HCT116 (cell line): ENCODE data around the gene HLA-DPA1. TPM values are rescaled to one million over a fixed set of nuclear protein-coding genes. Genes with fewer than 3 reads are reported as not detected.

Experiments used
- ATAC-seq: fragments of 200-7000 bp; cut with Tn5 transposase; 2 replicates; pipeline ENCODE4 v1.9.1; 2020; ENCODE audit warnings: mild to moderate bottlenecking, moderate library complexity
- BruUV-seq: library from RNA; stranded (reverse); fragments of 400-500 nt; replicated peaks from 2 replicates; lab custom pipeline; 2021; lab: Mats Ljungman, UMichigan
- CTCF ChIA-PET: fragments of 300-600 bp; sonication (Branson Sonifier 250); formaldehyde crosslinking; loops from one replicate; lab custom pipeline; 2021; ENCODE audit warnings: antibody characterized with exemption; lab: Charles Lee
- POLR2A ChIA-PET: fragments of 300-600, 350-600 bp; sonication (Branson Sonifier 250); formaldehyde crosslinking; loops from one replicate; lab custom pipeline; 2021; ENCODE audit warnings: antibody characterized with exemption; lab: Charles Lee
- RAD21 ChIA-PET, 2 experiments: fragments of 300-600 bp; sonication (Branson Sonifier 250); formaldehyde crosslinking; loops; one replicate each; lab custom pipeline; 2023; ENCODE audit warnings: low total read pairs in 2 of 2; ENCODE audit not compliant: uncharacterized antibody in 2 of 2, unreplicated experiment in 2 of 2, low non-redundant PET in 1 of 2; lab: Charles Lee
- DNase-seq: peaks from one replicate; pipeline ENCODE4 v3.0.0-alpha.2; 2010; ENCODE audit warnings: low read depth, low spot score
- H2AFZ ChIP-seq: fragments of 200-600 bp; shearing (Covaris generic), sonication (generic); 2 replicates; pipeline ENCODE4 v1.6.1; 2017; ENCODE audit warnings: low read depth, mixed run types, mixed read lengths, antibody characterized with exemption, low read length; ENCODE audit not compliant: poor library complexity, severe bottlenecking
- H3K27ac ChIP-seq: 2 replicates; pipeline ENCODE4 v1.5.1; 2012; ENCODE audit warnings: low read depth, low read length
- H3K27me3 ChIP-seq: fragments of 200-600 bp; sonication (generic); 2 replicates; pipeline ENCODE4 v1.6.1; 2016; ENCODE audit warnings: mixed run types, low read length, mixed read lengths; ENCODE audit not compliant: insufficient read depth
- H3K36me3 ChIP-seq, 2 experiments: fragments of 200-500 bp in 1 of 2; fragments of 200-600 bp in 1 of 2; sonication (Bioruptor generic) in 1 of 2; sonication (generic) in 1 of 2; 2 replicates each; pipeline versions ENCODE4 v1.5.1 to v1.6.1; 2014 to 2016; ENCODE audit warnings: low read length in 2 of 2, inconsistent platforms in 1 of 2, mixed read lengths in 1 of 2, mixed run types in 1 of 2; ENCODE audit not compliant: insufficient read depth in 2 of 2, control insufficient read depth in 1 of 2
- H3K4me1 ChIP-seq, 2 experiments: fragments of 200-600 bp in 1 of 2; sonication (generic) in 1 of 2; 2 replicates each; pipeline versions ENCODE4 v1.5.1 to v1.6.1; 2012 to 2017; ENCODE audit warnings: low read length in 2 of 2, inconsistent platforms in 1 of 2, mild to moderate bottlenecking in 1 of 2, mixed read lengths in 1 of 2, mixed run types in 1 of 2, moderate library complexity in 1 of 2; ENCODE audit not compliant: insufficient read depth in 2 of 2, control insufficient read depth in 1 of 2
- H3K4me2 ChIP-seq: fragments of 200-600 bp; sonication (generic); 2 replicates; pipeline ENCODE4 v1.6.1; 2017; ENCODE audit warnings: mixed run types, low read length, mixed read lengths
- H3K4me3 ChIP-seq, 2 experiments: fragments of 200-600 bp in 1 of 2; sonication (generic) in 1 of 2; replicated peaks in 1 of 2; 2 replicates each; pipeline ENCODE4 v1.5.1; 2011 to 2016; ENCODE audit warnings: low read length in 2 of 2, control low read depth in 1 of 2, low read depth in 1 of 2, mild to moderate bottlenecking in 1 of 2, mixed read lengths in 1 of 2, mixed run types in 1 of 2
- H3K79me2 ChIP-seq: fragments of 200-600 bp; sonication (generic); 2 replicates; pipeline ENCODE4 v1.6.1; 2017; ENCODE audit warnings: mild to moderate bottlenecking, mixed run types, low read length, moderate library complexity, mixed read lengths; ENCODE audit not compliant: insufficient read depth
- H3K9ac ChIP-seq: fragments of 200-600 bp; sonication (generic); 2 replicates; pipeline ENCODE4 v1.6.1; 2016; ENCODE audit warnings: low read length, mixed read lengths
- H3K9me2 ChIP-seq: fragments of 200-600 bp; sonication (generic), shearing (Covaris generic); 2 replicates; pipeline ENCODE4 v1.6.1; 2017; ENCODE audit warnings: mixed run types, mild to moderate bottlenecking, moderate library complexity; ENCODE audit not compliant: insufficient read depth
- H3K9me3 ChIP-seq, 2 experiments: fragments of 200-500 bp in 1 of 2; fragments of 200-600 bp in 1 of 2; sonication (Bioruptor generic) in 1 of 2; sonication (generic) in 1 of 2; 2 replicates each; pipeline ENCODE4 v1.6.1; 2014 to 2017; ENCODE audit warnings: low read length in 2 of 2, mixed read lengths in 2 of 2, inconsistent platforms in 1 of 2, low read depth in 1 of 2, mild to moderate bottlenecking in 1 of 2, mixed run types in 1 of 2, moderate library complexity in 1 of 2; ENCODE audit not compliant: control insufficient read depth in 1 of 2, insufficient read depth in 1 of 2
- H4K20me1 ChIP-seq: fragments of 200-600 bp; sonication (generic), shearing (Covaris generic); 2 replicates; pipeline ENCODE4 v1.6.1; 2017; ENCODE audit warnings: mixed run types, mild to moderate bottlenecking, moderate library complexity; ENCODE audit not compliant: insufficient read depth
- CBX3 ChIP-seq: IDR thresholded peaks from 2 replicates; pipeline ENCODE4 v1.6.1; 2012; ENCODE audit warnings: low read depth
- CTCF ChIP-seq, 3 experiments: fragments of 200-600 bp in 1 of 3; sonication (generic) in 1 of 3; IDR thresholded peaks in 2 of 3; conservative IDR thresholded peaks in 1 of 3; 2 replicates each; pipeline ENCODE4 v1.5.1; 2012 to 2017; ENCODE audit warnings: low read depth in 2 of 3, low read length in 2 of 3, antibody characterized with exemption in 1 of 3, borderline replicate concordance in 1 of 3, control low read depth in 1 of 3, mild to moderate bottlenecking in 1 of 3, mixed read lengths in 1 of 3, mixed run types in 1 of 3, moderate library complexity in 1 of 3; ENCODE audit not compliant: insufficient read depth in 1 of 3
- EGR1 ChIP-seq: IDR thresholded peaks from 2 replicates; pipeline ENCODE4 v1.6.1; 2012; ENCODE audit warnings: low read depth
- EZH2phosphoT487 ChIP-seq: fragments of 200-600 bp; IDR thresholded peaks from 2 replicates; pipeline ENCODE4 v1.6.1; 2018; ENCODE audit warnings: antibody characterized with exemption, borderline replicate concordance
- MAX ChIP-seq: IDR thresholded peaks from 2 replicates; pipeline ENCODE4 v1.6.1; 2012
- POLR2A ChIP-seq: IDR thresholded peaks from 2 replicates; pipeline ENCODE4 v1.7.0; 2011; ENCODE audit warnings: borderline replicate concordance; ENCODE audit not compliant: insufficient read depth, insufficient read length; ENCODE audit errors: extremely low read depth
- POLR2AphosphoS5 ChIP-seq: IDR thresholded peaks from 2 replicates; pipeline ENCODE4 v1.6.1; 2011; ENCODE audit warnings: mild to moderate bottlenecking, low read depth, low read length, moderate library complexity
- RAD21 ChIP-seq: IDR thresholded peaks from 2 replicates; pipeline ENCODE4 v1.6.1; 2012; ENCODE audit warnings: low read depth, mild to moderate bottlenecking
- SIN3A ChIP-seq: IDR thresholded peaks from 2 replicates; pipeline ENCODE4 v1.6.1; 2012; ENCODE audit warnings: low read depth
- SP1 ChIP-seq: IDR thresholded peaks from 2 replicates; pipeline ENCODE4 v1.6.1; 2012; ENCODE audit warnings: low read depth
- YY1 ChIP-seq: IDR thresholded peaks from 2 replicates; pipeline ENCODE4 v1.6.1; 2011; ENCODE audit warnings: low read length, low read depth, moderate library complexity, mild to moderate bottlenecking; ENCODE audit not compliant: insufficient replicate concordance; ENCODE audit errors: extremely low read depth
- ZFX ChIP-seq: fragments of 450-650 bp; IDR thresholded peaks from 2 replicates; pipeline ENCODE4 v1.6.1; 2017
- ZNF274 ChIP-seq: fragments of 200-500 bp; sonication (Bioruptor generic); IDR thresholded peaks from 2 replicates; pipeline ENCODE4 v1.6.1; 2014; ENCODE audit warnings: mild to moderate bottlenecking, low read depth, low read length, inconsistent platforms
- intact Hi-C: fragments of 100-400 bp; cut with micrococcal nuclease; formaldehyde crosslinking; loops from 2 replicates; pipeline ENCODE4 v1.10.0; 2022
- total RNA-seq: library from RNA; stranded (reverse); gene quantifications from one replicate; pipeline ENCODE4 v1.2.1, GENCODE V29; 2021; ENCODE audit not compliant: unreplicated experiment

The HLA-DPA1 gene
- total RNA-seq, 1 experiment from 2014 or later: 0.89 TPM

- intact Hi-C loops: no loop called here
- Histone ChIP-seq H3K27ac (no peak overlapping the region), H4K20me1 (no peaks in the 10 kb centered on the region), H3K9me3 (no peaks in the 10 kb centered on the region), H3K9ac (no peak overlapping the region), H3K79me2 (no peaks in the 10 kb centered on the region), H3K9me2 (no peaks in the 10 kb centered on the region), H3K4me1 (peaks cover 0 to 3% of the 10 kb centered on the region in 2 experiments; a peak in 1 of 4 replicates), H3K4me2 (no peak overlapping the region), H3K4me3 (no peak overlapping the region), H3K36me3 (no peaks in the 10 kb centered on the region), H3K27me3 (peaks cover 8% of the 10 kb centered on the region; the same call in 1 of the 2 replicates), H2AFZ (no peak overlapping the region)
- ChIA-PET CTCF (interaction anchor here (1.5 kb wide), 1 partner anchor 32 kb away, joined by 3 read pairs; no protein-coding TSS in a partner anchor), RAD21 (no interaction called here), POLR2A (no interaction called here)
- BruUV-seq: no TSS peak
- DNase-seq (no peak), ATAC-seq (no peak)
- TF ChIP-seq RAD21 (no peak), POLR2A (no peak), SIN3A (no peak), ZFX (no peak), EZH2phosphoT487 (no peak), CBX3 (no peak), MAX (no peak), YY1 (no peak), ZNF274 (no peak), CTCF (IDR thresholded peaks at IDR 0.05 in 2 of 3, conservative IDR thresholded peaks at IDR 0.05 in 1 of 3; ENCODE audit: borderline replicate concordance in 1 of 3, insufficient read depth in 1 of 3, low read depth in 2 of 3, low read length in 2 of 3) (no peak), POLR2AphosphoS5 (no peak), EGR1 (no peak), SP1 (no peak)
Measured at GRCh38 chr6:33017694-33018353, 55.6 kb downstream of the HLA-DPA1 start.
